ENCODE results near the gene OSTM1. TPM values are rescaled to one million over a fixed set of nuclear protein-coding genes. Genes with fewer than 3 reads are reported as not detected.

The OSTM1 gene
- total and polyA plus RNA-seq, 2 of the 13 experiments (the other 11 are each of a cell fraction or from before 2014, with no cell fraction given), result 8.7 to 20.5 TPM

DNA sequence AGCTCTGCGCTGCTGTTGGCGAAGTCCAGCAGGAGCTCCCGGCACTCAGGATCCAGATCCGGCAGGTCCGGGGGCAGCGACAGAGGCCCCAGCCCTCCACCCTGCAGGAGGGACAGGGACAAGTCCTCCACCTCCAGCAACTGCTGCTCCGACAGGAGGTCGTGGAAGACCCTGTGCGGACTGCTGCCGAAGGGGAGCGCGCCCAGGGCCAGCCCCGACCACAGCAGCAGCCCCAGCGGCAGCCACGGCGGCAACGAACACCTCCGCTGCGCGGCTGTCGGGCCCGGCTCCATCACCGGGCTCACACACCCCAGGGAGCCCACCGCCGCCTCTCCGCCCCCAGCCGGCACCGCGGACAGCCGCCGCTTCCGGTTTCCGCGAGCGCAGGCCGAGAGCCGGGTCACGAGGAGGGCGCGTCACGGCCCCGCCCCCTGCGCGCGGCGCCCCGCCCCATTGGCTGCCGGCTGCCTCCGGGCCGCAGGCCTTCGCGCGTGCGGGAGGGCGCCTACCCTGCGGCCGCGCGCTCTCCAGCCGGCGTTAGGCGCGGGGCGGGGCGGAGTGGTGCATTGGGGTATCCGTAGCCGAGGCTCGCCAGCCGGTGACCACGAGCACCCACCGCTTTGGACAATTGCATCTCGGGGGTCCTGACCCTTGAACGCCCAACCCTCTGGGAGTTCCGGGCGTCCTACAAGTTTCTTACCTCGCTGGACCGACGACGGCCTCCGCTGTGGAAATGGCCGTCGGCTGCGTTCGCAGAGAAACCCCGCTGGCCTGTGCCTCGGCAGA is at the start of gene OSTM1 (continued):
- TF ChIP-seq, protein P1, sequence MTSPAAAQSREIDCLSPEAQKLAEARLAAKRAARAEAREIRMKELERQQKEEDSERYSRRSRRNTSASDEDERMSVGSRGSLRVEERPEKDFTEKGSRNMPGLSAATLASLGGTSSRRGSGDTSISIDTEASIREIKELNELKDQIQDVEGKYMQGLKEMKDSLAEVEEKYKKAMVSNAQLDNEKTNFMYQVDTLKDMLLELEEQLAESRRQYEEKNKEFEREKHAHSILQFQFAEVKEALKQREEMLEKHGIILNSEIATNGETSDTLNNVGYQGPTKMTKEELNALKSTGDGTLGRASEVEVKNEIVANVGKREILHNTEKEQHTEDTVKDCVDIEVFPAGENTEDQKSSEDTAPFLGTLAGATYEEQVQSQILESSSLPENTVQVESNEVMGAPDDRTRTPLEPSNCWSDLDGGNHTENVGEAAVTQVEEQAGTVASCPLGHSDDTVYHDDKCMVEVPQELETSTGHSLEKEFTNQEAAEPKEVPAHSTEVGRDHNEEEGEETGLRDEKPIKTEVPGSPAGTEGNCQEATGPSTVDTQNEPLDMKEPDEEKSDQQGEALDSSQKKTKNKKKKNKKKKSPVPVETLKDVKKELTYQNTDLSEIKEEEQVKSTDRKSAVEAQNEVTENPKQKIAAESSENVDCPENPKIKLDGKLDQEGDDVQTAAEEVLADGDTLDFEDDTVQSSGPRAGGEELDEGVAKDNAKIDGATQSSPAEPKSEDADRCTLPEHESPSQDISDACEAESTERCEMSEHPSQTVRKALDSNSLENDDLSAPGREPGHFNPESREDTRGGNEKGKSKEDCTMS (CRISPR knock-in tag; conservative IDR thresholded peaks at IDR 0.05), result no peak
- TF ChIP-seq HOXD1 (CRISPR knock-in tag; IDR thresholded peaks at IDR 0.05), result peak; percentile 79
- peak; percentile 50; the same call in 1 of the 2 replicates for TF ChIP-seq ZNF746 (CRISPR knock-in tag; IDR thresholded peaks at IDR 0.05)
- TF ChIP-seq, protein P2, sequence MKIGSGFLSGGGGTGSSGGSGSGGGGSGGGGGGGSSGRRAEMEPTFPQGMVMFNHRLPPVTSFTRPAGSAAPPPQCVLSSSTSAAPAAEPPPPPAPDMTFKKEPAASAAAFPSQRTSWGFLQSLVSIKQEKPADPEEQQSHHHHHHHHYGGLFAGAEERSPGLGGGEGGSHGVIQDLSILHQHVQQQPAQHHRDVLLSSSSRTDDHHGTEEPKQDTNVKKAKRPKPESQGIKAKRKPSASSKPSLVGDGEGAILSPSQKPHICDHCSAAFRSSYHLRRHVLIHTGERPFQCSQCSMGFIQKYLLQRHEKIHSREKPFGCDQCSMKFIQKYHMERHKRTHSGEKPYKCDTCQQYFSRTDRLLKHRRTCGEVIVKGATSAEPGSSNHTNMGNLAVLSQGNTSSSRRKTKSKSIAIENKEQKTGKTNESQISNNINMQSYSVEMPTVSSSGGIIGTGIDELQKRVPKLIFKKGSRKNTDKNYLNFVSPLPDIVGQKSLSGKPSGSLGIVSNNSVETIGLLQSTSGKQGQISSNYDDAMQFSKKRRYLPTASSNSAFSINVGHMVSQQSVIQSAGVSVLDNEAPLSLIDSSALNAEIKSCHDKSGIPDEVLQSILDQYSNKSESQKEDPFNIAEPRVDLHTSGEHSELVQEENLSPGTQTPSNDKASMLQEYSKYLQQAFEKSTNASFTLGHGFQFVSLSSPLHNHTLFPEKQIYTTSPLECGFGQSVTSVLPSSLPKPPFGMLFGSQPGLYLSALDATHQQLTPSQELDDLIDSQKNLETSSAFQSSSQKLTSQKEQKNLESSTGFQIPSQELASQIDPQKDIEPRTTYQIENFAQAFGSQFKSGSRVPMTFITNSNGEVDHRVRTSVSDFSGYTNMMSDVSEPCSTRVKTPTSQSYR (CRISPR knock-in tag; IDR thresholded peaks at IDR 0.05; ENCODE audit: borderline replicate concordance), result peak; percentile 32; the same call in 1 of the 2 replicates
- TF ChIP-seq ZNF839 (CRISPR knock-in tag; IDR thresholded peaks at IDR 0.05; ENCODE audit: borderline replicate concordance), result no peak
- TF ChIP-seq ZNF432 (CRISPR knock-in tag; IDR thresholded peaks at IDR 0.05; ENCODE audit: borderline replicate concordance), result no peak
- no peak for TF ChIP-seq PHF5A (CRISPR knock-in tag; IDR thresholded peaks at IDR 0.05; ENCODE audit: low read depth, unreplicated experiment)
- no peak for TF ChIP-seq ZNF382 (CRISPR knock-in tag; IDR thresholded peaks at IDR 0.05; ENCODE audit: borderline replicate concordance)
- TF ChIP-seq, protein P3, sequence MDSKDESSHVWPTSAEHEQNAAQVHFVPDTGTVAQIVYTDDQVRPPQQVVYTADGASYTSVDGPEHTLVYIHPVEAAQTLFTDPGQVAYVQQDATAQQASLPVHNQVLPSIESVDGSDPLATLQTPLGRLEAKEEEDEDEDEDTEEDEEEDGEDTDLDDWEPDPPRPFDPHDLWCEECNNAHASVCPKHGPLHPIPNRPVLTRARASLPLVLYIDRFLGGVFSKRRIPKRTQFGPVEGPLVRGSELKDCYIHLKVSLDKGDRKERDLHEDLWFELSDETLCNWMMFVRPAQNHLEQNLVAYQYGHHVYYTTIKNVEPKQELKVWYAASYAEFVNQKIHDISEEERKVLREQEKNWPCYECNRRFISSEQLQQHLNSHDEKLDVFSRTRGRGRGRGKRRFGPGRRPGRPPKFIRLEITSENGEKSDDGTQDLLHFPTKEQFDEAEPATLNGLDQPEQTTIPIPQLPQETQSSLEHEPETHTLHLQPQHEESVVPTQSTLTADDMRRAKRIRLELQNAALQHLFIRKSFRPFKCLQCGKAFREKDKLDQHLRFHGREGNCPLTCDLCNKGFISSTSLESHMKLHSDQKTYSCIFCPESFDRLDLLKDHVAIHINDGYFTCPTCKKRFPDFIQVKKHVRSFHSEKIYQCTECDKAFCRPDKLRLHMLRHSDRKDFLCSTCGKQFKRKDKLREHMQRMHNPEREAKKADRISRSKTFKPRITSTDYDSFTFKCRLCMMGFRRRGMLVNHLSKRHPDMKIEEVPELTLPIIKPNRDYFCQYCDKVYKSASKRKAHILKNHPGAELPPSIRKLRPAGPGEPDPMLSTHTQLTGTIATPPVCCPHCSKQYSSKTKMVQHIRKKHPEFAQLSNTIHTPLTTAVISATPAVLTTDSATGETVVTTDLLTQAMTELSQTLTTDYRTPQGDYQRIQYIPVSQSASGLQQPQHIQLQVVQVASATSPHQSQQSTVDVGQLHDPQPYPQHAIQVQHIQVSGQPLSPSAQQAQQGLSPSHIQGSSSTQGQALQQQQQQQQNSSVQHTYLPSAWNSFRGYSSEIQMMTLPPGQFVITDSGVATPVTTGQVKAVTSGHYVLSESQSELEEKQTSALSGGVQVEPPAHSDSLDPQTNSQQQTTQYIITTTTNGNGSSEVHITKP (CRISPR knock-in tag; IDR thresholded peaks at IDR 0.05; ENCODE audit: low read depth), result no peak
- TF ChIP-seq TBX2 (CRISPR knock-in tag; IDR thresholded peaks at IDR 0.05; ENCODE audit: borderline replicate concordance), result peak; percentile 76
- no peak for TF ChIP-seq FOSL2 (CRISPR knock-in tag; IDR thresholded peaks at IDR 0.05)
- TF ChIP-seq ZNF441 (CRISPR knock-in tag; IDR thresholded peaks at IDR 0.05; ENCODE audit: borderline replicate concordance), result peak; percentile 59; the same call in 1 of the 2 replicates
- peak; percentile 77 for TF ChIP-seq WIZ (CRISPR knock-in tag; IDR thresholded peaks at IDR 0.05)
- TF ChIP-seq, protein P4, sequence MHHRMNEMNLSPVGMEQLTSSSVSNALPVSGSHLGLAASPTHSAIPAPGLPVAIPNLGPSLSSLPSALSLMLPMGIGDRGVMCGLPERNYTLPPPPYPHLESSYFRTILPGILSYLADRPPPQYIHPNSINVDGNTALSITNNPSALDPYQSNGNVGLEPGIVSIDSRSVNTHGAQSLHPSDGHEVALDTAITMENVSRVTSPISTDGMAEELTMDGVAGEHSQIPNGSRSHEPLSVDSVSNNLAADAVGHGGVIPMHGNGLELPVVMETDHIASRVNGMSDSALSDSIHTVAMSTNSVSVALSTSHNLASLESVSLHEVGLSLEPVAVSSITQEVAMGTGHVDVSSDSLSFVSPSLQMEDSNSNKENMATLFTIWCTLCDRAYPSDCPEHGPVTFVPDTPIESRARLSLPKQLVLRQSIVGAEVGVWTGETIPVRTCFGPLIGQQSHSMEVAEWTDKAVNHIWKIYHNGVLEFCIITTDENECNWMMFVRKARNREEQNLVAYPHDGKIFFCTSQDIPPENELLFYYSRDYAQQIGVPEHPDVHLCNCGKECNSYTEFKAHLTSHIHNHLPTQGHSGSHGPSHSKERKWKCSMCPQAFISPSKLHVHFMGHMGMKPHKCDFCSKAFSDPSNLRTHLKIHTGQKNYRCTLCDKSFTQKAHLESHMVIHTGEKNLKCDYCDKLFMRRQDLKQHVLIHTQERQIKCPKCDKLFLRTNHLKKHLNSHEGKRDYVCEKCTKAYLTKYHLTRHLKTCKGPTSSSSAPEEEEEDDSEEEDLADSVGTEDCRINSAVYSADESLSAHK (CRISPR knock-in tag; IDR thresholded peaks at IDR 0.05; ENCODE audit: borderline replicate concordance), result 0 out of 2 replicates have a peak, but pooled peaks have one; percentile 46
